Kidney glomerular epithelial cell (primary cell): Measurements from ENCODE around the gene MORC1.

Experiments
- DNase-seq: peaks from one replicate; lab custom pipeline; 2025; lab: John Stamatoyannopoulos, UW

Gene MORC1

DNA sequence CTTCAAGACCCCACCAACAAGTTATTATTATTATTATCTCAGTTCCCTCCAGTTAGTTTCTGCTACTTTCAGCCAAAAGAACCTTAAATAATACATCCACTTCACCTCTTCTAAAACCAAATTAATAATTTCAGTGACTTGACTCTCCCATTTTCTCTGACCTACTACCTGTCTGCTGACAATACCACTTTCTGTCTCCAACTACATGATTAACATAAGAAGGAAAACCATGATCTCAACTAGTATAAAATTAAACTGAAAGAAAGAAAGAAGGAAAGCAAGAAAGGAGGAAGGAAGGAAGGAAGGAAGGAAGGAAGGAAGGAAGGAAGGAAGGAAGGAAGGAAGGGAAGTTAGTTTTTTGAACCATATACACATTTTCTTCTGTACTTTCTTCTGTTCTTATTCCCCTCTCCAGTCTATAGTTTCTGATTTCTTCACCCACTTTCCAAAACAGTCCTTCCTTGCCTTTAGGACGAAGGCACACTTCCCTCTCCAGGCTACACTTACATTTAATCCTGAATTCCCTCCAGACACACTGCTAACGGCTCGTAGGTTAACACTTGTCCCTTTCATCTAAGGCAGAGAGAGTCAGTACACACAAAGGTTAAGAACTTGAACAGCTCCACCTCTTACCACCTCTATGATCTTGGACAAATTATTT lies 84.8 kb downstream of the MORC1 start:
- DNase-seq = no peak

DNA sequence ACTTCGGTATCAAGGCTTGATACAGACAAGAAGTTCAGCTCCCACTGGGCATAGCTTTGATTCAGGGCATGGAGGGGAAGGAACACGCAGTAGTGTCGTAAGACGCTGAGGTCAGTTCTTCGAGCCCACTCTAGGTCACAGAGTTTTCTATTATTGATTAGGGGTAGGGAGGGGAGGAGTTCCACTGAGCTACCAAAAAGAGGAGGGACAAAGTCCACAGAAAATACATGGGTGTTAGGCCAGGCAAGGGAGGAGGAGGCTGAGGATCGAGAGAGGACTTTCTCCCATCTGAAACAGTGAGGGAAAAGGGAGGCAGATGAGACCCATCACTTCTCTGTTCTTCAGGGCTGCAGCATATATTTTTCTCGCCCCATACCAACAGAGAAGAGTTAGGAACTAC lies 89.2 kb downstream of the MORC1 start:
- no peak for DNase-seq

DNA sequence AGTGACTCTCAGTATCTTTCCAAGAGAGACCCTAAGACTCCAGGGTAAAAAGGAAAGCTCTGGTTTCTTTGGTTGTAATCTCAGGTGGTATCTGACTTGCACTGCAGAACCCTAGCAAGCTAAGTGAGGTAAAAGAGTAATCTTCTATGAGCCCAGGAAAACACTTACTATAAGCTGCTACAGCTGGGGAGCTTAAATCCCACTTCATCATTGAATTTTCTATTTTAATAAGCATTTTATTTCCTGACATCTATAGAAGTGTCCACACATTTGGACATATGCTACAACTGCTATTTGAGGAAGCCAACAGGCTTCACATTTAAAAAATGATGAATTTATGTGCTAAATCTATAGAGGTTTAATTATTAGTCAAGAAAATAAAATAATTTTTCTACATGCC lies 91.1 kb downstream of the MORC1 start:
- DNase-seq = no peak

DNA sequence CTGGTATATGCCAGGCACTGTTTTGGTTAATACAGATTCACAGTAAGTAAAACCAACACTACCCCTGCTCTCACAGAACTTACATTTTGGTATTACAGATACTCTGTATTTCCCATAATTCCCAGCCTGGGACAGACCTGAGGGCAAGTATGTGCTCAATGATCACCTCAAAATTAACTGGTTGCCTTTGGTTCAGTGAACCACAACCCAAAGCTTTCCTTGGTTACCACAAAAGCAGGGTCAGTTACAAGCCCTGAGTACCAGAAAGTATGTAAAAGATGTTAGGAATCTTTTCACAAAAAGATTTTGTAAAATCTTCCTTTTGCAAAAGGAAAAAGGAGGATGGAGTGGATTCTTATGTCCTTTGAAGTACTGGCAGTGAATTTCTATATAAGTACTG lies 92.0 kb downstream of the MORC1 start:
- no peak for DNase-seq

DNA sequence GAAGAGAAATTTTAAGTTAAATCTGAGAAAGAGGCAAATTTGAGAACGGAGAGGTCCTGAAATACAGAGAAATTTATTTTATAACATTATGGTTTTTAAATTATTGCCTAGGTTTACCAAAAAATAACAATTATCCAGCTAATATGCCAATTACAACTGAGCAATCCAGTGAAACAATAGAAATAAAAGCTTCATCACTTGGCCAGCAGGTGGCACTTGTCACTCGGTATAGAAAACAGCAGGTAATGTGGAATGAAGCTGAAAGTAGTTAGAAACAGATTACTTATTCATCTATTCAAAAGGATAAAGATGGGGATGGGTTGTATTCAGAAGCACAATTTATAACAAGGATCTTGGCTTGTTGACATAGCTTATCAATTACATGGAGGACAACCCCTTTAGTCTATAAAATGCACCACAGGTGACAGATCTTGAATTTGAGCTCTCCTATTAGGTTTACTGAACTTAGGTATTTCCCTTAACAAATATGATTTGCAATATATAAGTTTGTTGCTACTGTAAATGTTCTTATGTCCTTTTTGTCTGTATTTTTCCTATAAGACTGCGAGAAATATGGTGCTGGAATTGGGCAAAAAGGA lies 94.2 kb downstream of the MORC1 start:
- DNase-seq = peak; percentile 64

DNA sequence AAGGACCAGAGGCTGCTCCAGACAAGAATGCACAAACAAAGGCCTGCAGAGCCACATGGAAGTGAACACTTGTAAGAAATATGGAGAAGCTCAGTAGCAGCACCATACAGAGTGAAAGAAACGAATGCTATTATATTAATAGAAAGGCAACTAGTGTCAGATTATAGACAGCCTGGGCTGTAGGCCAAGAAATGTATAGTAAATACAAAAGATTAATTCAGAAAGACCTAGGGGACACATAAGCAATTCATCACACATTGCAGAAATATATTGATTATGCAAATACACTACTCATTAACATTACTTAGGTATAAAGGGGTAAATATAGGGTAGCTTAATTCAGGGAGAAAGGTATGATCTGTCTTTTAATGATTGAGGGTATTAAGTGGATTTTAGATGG lies 94.8 kb downstream of the MORC1 start:
- no peak for DNase-seq

DNA sequence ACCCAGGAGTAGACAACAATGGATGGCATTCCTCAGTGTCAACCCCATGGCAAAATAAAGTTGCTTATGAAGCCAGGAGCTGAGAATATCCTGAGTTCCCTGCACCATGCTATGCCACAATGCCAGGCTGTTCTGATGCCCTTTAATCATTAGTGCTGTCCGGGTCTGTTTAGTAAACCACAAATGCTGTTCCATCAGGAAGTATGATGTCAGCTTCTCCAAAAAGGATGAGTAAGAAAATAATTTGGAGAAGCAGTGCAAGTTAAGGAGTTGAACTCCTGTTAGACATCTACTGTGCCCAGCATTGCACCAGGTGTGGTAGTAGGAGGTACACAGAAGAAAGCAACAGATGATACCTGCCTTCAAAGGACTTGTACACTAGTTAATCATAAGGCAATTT lies 96.4 kb downstream of the MORC1 start:
- no peak for DNase-seq

DNA sequence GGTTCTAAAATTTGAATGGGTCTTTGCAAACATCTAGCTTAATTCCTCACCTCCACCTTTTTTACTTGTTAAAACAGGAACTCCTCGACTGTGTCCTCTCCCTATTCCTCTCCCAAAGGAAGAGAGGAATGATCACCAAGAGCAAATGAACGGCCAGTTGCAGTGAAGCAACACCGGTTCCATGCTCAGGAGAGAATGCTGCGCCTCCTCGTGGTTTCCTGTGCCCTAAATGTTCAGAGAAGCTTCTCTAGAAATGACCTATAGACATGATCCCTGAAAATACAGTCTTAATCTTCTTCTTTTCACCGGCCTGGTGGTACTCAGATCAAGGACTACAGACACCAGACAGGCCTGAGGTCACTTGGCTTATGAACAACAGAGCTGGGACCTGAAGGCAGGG lies 99.1 kb downstream of the MORC1 start:
- no peak for DNase-seq

DNA sequence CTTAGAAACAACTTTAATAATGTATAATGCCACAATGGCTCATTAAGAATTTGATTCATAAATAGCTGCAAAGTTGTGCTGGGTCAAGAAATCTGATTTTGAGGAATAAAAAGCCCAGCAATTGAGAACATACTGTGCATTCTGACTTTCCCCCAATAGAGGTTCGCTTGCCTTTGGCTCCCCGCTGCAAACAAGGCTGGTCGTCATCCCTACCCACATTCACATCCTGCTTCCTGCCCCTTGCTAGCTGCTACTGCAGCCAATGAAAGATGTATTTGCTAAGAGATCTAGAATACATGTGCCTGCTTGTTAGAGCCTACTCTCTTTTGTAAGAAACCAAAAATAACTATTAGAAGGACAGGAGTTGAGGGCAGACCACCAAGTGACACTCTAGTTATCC lies 112.5 kb downstream of the MORC1 start:
- DNase-seq = no peak

DNA sequence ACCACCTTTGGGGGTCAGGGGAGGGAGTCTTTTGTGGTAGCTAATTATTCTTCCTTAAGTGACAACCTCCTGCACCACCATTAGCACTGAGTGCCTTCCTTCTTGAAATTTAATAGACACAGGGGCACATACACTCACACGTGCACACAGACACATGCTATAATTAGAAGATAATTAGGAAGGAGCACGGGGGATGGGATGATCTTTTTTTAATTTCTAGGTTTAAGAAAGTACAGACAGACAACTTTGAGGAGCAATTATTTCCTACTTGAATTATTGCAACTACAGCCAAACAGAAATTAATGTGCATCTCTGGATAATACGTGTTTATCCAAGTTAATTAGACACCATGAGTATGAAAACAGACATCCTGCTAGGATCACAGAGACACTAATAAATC lies 119.5 kb downstream of the MORC1 start:
- no peak for DNase-seq

DNA sequence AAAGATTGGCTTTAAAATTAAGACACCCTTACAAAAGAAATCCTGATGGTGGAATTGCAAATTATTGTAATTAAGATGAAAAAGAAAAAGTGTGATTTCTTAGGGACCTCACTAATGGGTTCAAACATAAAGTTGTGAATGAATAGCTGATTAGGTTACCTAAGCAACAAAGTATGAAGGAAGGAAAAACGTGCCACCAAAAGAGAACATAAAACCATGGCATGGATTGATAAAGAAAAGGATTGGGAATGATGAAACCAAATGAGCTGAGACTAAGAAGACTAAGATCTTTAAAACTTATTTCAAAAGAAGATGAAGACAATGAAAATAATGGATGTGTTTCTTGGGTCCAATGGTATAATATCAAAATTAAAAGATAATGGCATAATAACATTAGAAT lies 132.1 kb downstream of the MORC1 start:
- no peak for DNase-seq

DNA sequence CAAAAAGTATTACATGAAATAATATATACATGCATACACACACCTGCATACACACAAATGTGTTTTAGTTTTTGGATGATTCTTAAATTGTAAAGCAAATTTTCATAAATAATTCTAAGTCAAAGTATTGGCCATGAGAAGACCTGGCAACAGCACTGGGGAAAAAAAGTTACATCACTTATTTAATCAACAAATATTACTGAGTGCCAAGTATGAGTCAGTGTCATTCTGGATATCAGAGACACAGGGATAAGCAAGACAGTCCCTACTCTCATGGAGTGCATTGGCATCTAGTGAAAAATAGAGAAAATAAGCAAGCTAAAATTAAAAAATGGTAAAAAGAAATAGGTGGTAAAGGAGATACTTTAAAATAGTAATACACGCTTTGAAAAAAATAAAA lies 134.9 kb downstream of the MORC1 start:
- DNase-seq = no peak

DNA sequence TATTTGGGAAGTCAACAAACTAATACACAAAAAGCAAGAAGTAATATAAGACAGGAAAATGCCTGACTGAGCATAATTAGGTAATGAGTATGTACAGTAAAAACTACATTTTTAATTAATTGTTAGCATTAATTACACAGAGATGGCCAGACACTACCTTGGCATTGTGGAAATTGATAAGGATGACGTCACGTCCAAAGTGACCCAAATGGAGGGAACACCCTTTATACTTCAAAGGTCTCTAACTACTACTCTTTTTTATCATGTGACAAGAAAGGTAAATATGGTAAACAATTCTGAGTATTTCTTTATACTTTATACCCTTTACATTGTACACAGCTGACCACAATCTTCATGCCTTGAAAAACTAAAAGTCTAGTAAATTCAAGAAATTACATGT lies 141.9 kb downstream of the MORC1 start:
- DNase-seq = no peak

DNA sequence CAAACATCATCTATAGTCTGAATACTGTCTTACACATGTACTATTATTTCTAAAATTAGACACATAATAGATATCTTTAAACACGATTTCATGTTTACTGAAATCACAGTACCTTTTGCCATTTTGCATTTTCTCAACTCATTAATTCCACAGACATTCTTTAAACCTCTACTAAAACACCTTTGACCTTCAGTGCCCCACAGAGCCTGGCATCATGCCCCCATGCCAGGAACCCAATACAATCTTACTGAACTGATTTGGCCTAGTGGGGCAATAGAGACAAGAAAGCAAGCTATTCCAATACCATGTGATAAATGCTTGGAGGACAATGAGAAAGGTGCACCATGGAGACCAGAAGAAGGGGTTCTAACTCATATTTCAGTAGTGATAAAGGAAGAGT lies 144.9 kb downstream of the MORC1 start:
- DNase-seq = no peak

DNA sequence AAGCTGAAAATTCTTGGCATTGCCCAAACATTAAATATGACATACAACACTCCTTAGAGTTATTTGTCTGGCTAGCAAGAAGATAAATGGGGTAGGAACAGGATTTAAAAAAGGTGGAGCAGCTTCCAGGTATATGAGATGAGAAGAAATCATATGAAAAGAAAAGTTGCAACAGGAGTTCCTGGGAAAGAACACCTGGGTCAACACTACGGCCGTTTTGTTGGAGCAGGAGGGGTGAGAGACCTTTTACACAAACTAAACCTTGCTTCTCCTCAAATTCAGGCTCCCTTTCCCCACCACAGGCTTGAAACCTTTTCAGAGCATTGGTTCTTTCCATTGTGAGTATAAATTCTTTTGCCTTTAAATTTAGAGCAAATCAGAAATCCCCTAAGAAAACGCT lies 145.5 kb downstream of the MORC1 start:
- DNase-seq = no peak

DNA sequence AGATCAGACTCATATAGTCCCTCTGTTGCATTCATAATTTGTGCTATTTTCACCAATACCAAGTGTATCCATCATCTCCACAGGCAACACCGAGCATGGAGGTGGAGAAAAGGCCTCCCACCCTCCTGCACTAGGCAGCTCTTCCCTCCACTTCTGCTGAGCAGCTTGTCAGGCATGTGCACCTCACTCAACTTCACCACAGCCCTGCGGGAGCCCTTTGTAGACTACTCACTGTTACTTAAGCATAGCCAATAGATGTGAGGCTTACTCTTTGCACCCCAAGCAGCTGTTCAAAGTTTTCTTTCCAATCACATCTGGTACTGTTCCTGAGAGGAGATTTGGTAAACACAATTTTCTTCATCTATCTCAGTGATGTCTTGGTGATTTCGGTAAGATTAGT lies 147.4 kb downstream of the MORC1 start:
- no peak for DNase-seq

DNA sequence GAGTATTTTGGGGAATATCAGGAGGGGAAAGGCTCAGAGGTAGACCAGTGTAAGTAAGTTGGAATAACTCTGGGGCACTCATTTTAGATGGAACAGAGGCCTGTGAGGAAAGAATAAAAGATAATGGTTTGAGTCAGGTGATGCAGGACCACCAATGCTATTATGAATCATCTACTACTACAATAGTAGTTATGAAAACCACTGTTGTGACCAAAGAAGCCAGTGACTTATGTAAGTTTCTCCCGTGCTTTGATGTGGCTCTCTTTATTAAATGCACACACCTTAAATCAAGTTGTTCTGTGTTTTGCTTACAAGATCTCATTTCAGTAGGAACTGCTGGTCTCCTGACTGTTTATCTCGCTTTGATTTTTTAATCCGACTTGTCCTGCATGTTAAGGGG lies 151.2 kb downstream of the MORC1 start:
- no peak for DNase-seq

DNA sequence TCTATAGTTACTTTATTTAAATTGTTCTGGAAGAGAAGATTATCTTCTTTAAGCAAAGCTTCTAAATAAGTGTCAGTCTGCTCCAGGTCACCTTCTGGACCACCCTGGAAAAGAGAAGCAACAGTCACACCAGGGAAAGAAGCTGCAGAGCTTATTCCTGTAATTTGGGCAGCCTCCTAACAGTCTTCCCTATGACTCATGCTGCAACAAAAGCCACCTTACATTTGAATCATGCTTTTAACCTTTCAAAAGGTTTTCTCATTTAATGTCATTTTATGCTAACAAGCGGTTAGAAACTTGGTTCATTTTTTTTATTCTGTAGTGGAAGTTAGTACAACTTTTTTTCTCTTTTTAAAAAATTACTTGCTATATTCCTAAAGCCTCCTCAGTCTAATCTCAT lies 158.9 kb downstream of the MORC1 start:
- DNase-seq = no peak

DNA sequence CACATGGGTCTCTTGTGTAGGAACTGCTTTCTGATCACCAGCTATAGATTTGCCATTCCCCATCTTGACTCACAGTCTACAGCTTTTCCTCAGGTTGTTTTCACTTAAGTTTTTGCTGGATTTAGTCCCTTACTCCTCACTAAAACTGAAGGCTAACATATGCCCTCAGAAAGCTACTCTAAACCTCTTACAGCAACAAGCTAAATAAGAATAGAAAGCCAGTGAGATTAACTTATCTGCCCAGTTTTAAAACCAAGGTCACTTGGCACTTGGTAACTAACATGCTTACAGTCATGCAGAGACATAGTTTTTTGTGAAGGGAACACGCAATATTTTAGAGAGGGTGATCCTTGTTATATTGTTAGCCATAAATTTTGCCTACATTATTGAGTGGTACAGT lies 164.2 kb downstream of the MORC1 start, which contains the start of gene GUCA1C:
GUCA1C (minus strand) TSS at position 180 of the 400 bp plus-strand sequence; CDS start at position 63, 117 bp downstream.
- DNase-seq = no peak

DNA sequence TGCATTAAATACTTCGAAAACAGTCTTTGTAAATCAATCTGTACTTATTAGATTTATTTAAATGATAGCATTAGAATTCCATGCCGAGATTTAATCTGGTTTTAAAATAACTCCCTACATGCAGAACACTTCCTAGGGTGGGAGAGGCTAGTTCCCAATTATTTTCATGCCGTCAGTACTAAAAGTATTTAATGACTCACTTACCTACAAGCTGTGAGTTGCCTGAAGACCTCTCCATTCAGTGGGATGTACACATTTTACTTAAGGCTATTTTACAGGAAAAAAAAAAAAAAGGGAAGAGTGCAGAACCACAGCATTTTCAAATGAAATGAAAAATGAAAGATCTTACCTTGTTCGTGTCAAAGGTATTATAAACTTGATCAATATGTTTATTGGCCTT lies 164.7 kb downstream of the MORC1 start:
- DNase-seq = no peak

DNA sequence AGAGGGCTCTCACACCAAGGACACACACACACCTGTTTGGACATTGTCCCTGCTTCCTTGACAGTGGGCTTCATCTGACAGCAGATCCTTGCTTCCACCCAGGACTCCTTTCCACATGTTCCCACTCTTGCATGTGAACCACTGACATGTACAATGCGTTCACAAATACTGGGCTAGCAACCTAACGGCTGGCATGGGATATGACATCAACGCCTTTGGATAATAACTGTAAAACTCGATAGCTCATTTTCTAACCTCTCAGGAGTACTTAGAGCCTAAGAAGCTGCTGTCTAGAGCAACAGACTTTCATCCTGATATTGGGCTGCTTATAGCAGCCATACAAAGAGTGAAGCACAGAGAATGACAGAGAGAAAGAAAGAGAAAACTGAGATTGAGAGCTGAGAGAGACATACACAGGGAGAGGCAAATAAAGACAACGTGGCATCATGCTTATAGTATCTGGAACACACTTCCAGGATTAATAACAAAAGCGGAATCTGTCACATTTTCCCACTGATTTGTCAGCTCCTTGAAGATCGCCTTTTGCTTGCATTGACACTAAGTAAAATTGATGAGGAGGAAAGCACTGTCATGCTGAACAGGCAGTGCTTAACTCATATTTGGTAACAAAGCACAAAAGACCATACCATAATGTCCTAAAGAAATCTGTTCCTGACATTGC lies 166.0 kb downstream of the MORC1 start:
- DNase-seq = no peak

DNA sequence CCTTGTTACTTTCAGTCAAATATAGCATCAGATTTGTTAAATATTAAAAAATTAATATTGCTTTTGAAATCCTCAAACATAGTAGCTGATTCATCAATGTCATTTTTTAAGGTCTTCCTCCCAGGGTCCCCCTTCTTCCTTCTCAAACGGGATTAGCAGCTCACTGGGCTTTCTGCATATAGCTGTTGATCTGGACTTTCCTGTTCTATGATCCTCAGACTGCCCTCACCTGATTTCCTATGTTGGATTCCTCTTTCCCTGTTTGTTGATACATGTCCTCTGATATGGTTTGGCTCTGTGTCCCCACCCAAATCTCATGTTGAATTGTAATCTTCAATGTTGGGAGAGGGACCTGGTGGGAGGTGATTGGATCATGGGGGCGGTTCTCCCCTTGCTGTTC lies 170.1 kb downstream of the MORC1 start:
- no peak for DNase-seq
